Activated CD4-positive, alpha-beta T cell treated with anti-CD3 and anti-CD28 coated beads, Interleukin-2, amount 50 U/mL, for 1 hour (primary cell): ENCODE data around the gene EPHB4.
"Not testable (repeated sequence)": the region's sequence is repeated elsewhere in the genome, so short reads cannot be mapped to it uniquely, and the experiment has no call there.

ENCODE experiments used
- DNase-seq: peaks from one replicate; pipeline ENCODE4 v3.0.0-alpha.2; 2020

The EPHB4 gene

GRCh38 chr7:100783804-100784203 is 43.5 kb downstream of the EPHB4 start:
- no peak for DNase-seq

- DNase-seq = no peak
Measured at GRCh38 chr7:100781255-100781654, 46.1 kb downstream of the EPHB4 start.

GRCh38 chr7:100779359-100779758 is 48.0 kb downstream of the EPHB4 start:
- DNase-seq = no peak

DNA sequence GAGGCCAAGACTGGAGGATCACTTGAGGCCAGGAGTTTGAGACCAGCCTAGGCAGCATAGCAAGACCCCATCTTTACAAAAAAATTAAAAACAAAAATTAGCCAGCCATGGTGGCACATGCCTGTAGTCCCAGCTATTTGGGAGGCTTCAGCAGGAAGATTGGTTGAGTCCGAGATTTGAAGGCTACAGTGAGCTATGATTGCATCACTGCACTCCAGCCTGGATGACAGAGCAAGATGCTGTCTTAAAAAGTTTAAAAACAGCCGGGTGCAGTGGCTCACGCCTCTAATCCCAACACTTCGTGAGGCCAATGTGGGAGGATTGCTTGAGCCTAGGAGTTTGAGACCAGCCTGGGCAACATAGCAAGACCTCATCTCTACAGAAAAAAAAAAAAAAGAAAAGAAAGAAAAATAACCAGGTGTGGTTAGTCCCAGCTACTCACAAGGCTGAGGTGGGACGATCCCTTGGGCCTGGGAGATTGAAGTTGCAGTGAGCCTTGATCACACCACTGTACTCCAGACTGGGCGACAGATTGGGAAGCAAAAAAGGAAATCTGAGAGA is 49.2 kb downstream of the EPHB4 start:
- DNase-seq = no peak

- no peak for DNase-seq
Measured at GRCh38 chr7:100773491-100773890, 53.8 kb downstream of the EPHB4 start.

- no peak for DNase-seq
Measured at GRCh38 chr7:100768784-100769183, 58.5 kb downstream of the EPHB4 start.

DNA sequence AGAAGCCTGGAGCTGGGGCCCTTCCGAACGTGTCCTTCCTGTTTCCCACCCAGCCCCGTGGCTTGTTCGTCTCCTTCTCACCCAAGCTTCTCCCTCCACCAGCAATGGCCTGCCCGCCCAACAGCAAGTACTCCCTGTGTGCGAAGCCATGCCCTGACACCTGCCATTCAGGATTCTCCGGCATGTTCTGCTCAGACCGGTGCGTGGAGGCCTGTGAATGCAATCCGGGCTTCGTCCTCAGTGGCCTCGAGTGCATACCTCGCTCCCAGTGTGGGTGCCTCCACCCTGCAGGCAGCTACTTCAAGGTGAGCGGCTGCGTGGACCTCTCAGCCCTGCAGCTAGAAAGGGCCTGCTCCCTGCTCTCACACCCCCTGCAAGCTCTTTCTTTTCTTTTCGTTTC is 62.1 kb downstream of the EPHB4 start:
- no peak for DNase-seq

DNA sequence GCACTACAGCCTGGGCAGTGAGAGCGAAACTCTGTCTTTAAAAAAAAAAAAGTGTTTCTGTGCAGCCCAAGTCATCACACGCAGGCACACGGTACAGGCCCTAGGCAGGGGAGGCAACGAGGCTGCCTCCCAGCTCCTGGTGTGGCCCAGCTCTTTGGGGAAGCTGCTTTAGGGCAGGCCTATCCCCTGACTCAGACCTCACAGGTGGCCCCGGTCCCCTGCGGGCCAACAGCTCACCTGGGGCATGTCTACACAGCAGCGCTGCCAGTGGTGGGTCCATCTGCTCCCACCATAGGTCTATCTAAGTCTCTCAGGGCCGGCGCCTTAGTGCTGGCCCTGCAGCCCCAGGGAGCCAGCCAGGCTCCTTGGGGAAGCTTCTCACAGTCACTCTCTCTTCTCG is 62.5 kb downstream of the EPHB4 start:
- DNase-seq = no peak

DNA sequence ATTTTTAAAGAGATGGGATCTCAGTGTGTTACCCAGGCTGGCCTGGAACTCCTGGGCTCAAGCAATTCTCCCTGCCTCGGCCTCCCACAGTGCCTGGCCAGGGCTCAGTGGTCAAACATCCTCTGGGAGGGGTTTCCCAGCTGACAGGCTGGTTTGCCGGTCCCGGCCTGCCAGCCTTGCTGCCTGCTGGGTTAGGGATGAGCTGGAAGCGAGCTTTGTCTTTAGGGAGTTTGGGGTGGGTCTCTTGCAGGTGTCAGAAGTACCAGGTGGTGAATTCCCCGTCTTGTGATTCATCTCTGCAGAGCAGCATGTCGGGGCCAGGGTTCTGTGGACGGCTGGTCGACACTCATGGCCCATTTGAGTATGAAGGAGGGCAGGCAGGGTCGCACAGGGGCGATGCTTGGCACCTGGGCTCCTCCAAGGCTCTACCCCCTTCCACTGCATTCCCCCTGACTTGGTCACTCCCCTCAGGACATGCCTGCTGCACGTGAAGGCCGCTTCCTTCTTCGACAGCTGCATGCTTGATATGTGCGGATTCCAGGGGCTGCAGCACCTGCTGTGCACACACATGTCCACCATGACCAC is 63.7 kb downstream of the EPHB4 start:
- DNase-seq = no peak

DNA sequence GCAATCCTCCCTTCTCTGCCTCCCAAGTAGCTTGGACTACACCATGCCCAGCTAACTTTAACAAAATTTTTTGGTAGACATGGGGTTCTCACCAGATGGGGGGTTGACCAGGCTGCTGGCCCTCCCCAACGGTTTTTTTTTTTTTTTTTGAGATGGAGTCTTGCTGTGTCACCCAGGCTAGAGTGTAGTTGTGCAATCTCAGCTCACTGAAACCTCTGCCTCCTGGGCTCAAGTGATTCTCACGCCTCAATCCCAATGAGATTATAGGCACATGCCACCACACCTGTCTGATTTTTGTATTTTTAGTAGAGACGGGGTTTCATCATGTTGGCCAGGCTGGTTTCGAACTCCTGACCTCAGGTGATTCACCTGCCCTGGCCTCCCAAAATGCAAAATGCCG is 64.5 kb downstream of the EPHB4 start:
- DNase-seq = not testable (repeated sequence)

- DNase-seq = no peak
Measured at GRCh38 chr7:100759357-100760171, 67.8 kb downstream of the EPHB4 start.

GRCh38 chr7:100753750-100754149 is 73.6 kb downstream of the EPHB4 start:
- DNase-seq = no peak

- DNase-seq = no peak
Measured at GRCh38 chr7:100752994-100753393, 74.3 kb downstream of the EPHB4 start.
